DND-41 (cell line): ENCODE results near the gene NPFFR1.

ENCODE experiments used
- ATAC-seq: fragments of 200-7000 bp; cut with Tn5 transposase; 3 replicates; pipeline ENCODE4 v1.9.1; 2021; ENCODE audit warnings: low read depth; ENCODE audit not compliant: insufficient read depth
- DNase-seq: peaks from one replicate; pipeline ENCODE4 v3.0.0-alpha.2; 2020
- H2AFZ ChIP-seq: 2 replicates; pipeline ENCODE4 v1.6.0; 2012; ENCODE audit warnings: low read depth, low read length
- H3K27ac ChIP-seq: 2 replicates; pipeline ENCODE4 v1.5.1; 2012; ENCODE audit warnings: low read length, inconsistent platforms
- H3K27me3 ChIP-seq: fragments of 200-600 bp; sonication (generic); 2 replicates; pipeline ENCODE4 v1.6.0; 2012; ENCODE audit warnings: low read length, mild to moderate bottlenecking, inconsistent platforms; ENCODE audit not compliant: insufficient read depth, poor library complexity
- H3K36me3 ChIP-seq: 2 replicates; pipeline ENCODE4 v1.5.1; 2012; ENCODE audit warnings: low read length, inconsistent platforms; ENCODE audit not compliant: insufficient read depth
- H3K4me1 ChIP-seq: 2 replicates; pipeline ENCODE4 v1.5.1; 2012; ENCODE audit warnings: mild to moderate bottlenecking, low read length; ENCODE audit not compliant: insufficient read depth
- H3K4me2 ChIP-seq: 2 replicates; pipeline ENCODE4 v1.6.0; 2012; ENCODE audit warnings: mild to moderate bottlenecking, moderate library complexity, low read length, inconsistent platforms; ENCODE audit not compliant: insufficient read depth
- H3K4me3 ChIP-seq, 2 experiments: fragments of 200-600 bp in 1 of 2; shearing (Covaris generic) in 1 of 2; 2 replicates each; pipeline ENCODE4 v1.5.1; 2012 to 2016; ENCODE audit warnings: inconsistent platforms in 2 of 2, low read length in 2 of 2, mild to moderate bottlenecking in 2 of 2, low read depth in 1 of 2, moderate library complexity in 1 of 2
- H3K79me2 ChIP-seq: 2 replicates; pipeline ENCODE4 v1.6.0; 2012; ENCODE audit warnings: low read length, inconsistent platforms; ENCODE audit not compliant: insufficient read depth
- H3K9ac ChIP-seq: 2 replicates; pipeline ENCODE4 v1.6.0; 2012; ENCODE audit warnings: low read depth, mild to moderate bottlenecking, inconsistent platforms, low read length, moderate library complexity
- H3K9me3 ChIP-seq: 2 replicates; pipeline ENCODE4 v1.5.1; 2012; ENCODE audit warnings: low read length, moderate library complexity, mild to moderate bottlenecking, inconsistent platforms; ENCODE audit not compliant: insufficient read depth, severe bottlenecking
- H4K20me1 ChIP-seq: 2 replicates; pipeline ENCODE4 v1.6.0; 2012; ENCODE audit warnings: low read length; ENCODE audit not compliant: insufficient read depth
- CTCF ChIP-seq: IDR thresholded peaks from 2 replicates; pipeline ENCODE4 v1.5.1; 2012; ENCODE audit warnings: borderline replicate concordance, low read length, moderate library complexity, mild to moderate bottlenecking; ENCODE audit not compliant: poor library complexity, severe bottlenecking; ENCODE audit errors: extremely low read depth
- EZH2 ChIP-seq: IDR thresholded peaks from 3 replicates; pipeline ENCODE4 v1.6.1; 2012; ENCODE audit warnings: borderline replicate concordance, low read depth, mild to moderate bottlenecking, moderate library complexity, low read length, inconsistent platforms; ENCODE audit not compliant: severe bottlenecking

NPFFR1 gene

GRCh38 chr10:70277396-70278030 is 6.3 kb downstream of the NPFFR1 start:
- DNase-seq: no peak
- ATAC-seq: no peak
- Histone ChIP-seq H3K27me3 (peaks cover 6% of the 10 kb centered on the region), H3K27ac (no peak overlapping the region), H3K4me3 (no peak overlapping the region), H3K9me3 (no peaks in the 10 kb centered on the region), H3K4me2 (no peak overlapping the region), H3K4me1 (no peaks in the 10 kb centered on the region), H3K9ac (no peak overlapping the region), H3K36me3 (no peaks in the 10 kb centered on the region), H4K20me1 (no peaks in the 10 kb centered on the region), H3K79me2 (no peaks in the 10 kb centered on the region), H2AFZ (no peak overlapping the region)
- TF ChIP-seq EZH2 (no peak), CTCF (no peak)

DNA sequence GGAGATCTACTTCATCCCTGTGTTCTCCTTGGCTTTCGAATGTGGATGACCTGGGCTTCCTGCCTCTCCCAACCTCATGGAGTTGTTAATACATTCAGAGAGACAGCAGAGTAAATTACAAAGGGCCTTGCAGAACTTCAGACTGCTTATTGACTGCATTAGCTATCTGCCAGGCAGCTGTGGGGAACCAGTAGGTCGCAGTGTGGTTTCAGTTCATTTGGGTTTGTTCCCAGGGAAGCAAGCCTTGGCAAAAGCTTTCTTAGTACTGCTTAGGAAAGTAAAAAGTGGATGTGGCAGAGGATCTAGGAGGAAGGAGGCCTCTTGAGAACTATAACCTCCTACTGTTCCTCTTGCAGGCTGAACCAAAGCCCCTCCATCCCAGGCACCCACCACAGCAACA is 9.2 kb downstream of the NPFFR1 start:
- H2AFZ ChIP-seq: no peak overlapping the region
- no peak overlapping the region for H3K27ac ChIP-seq
- no peaks in the 10 kb centered on the region for H3K4me1 ChIP-seq
- H3K9me3 ChIP-seq: no peaks in the 10 kb centered on the region
- H3K9ac ChIP-seq: no peak overlapping the region
- TF ChIP-seq CTCF (no peak), EZH2 (no peak)
- ATAC-seq: no peak
- no peak overlapping the region for H3K4me2 ChIP-seq
- H3K36me3 ChIP-seq: no peaks in the 10 kb centered on the region
- H3K27me3 ChIP-seq: peaks cover 6% of the 10 kb centered on the region
- no peak for DNase-seq
- no peaks in the 10 kb centered on the region for H4K20me1 ChIP-seq
- H3K79me2 ChIP-seq: no peaks in the 10 kb centered on the region
- no peak overlapping the region for H3K4me3 ChIP-seq

DNA sequence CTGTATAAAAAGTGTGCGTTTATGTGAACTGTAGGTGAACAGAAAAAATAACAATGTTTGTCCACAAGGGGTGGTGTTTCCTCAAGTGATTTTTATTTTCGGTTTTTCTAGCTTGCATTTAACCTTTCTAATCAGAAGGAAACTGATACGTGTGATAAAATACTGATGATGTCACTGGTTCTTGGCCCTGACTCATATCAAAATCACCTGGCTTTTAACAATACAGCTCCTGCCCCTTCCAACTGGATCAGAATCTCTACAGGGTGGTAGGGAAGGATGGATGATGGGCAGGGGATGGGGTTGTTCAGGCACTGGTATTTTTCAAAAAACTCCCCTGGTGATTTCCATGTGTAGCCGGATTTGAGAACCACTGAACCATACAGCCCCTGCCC is 10.9 kb downstream of the NPFFR1 start:
- ATAC-seq (peak; percentile 48; the same call in 2 of the 3 replicates), DNase-seq (no peak)
- Histone ChIP-seq H3K9me3 (no peaks in the 10 kb centered on the region), H3K4me3 (no peak overlapping the region), H3K9ac (no peak overlapping the region), H3K36me3 (no peaks in the 10 kb centered on the region), H3K79me2 (no peaks in the 10 kb centered on the region), H4K20me1 (no peaks in the 10 kb centered on the region), H3K4me2 (no peak overlapping the region), H3K27me3 (peaks cover 2% of the 10 kb centered on the region), H3K4me1 (no peaks in the 10 kb centered on the region), H2AFZ (no peak overlapping the region), H3K27ac (no peak overlapping the region)
- TF ChIP-seq CTCF (peak; percentile 52), EZH2 (no peak)
